NCI-H2196 treated with DMSO at 0.1 percent for 48 hours (cell line): Measurements from ENCODE around the gene LILRA6.
"Not testable (repeated sequence)": the region's sequence is repeated elsewhere in the genome, so short reads cannot be mapped to it uniquely, and the experiment has no call there.

Source experiments
- DNase-seq: peaks from one replicate; lab custom pipeline; 2025; ENCODE audit not compliant: unreplicated experiment; lab: John Stamatoyannopoulos, UW

LILRA6 gene

GRCh38 chr19:54242646-54243045, at the start of gene LILRA6:
Gene LILRA6 (minus strand): TSS chr19:54242790.
- DNase-seq = not testable (repeated sequence)

GRCh38 chr19:54289160-54289559, 46.6 kb upstream of the LILRA6 start:
- DNase-seq = not testable (repeated sequence)

DNA sequence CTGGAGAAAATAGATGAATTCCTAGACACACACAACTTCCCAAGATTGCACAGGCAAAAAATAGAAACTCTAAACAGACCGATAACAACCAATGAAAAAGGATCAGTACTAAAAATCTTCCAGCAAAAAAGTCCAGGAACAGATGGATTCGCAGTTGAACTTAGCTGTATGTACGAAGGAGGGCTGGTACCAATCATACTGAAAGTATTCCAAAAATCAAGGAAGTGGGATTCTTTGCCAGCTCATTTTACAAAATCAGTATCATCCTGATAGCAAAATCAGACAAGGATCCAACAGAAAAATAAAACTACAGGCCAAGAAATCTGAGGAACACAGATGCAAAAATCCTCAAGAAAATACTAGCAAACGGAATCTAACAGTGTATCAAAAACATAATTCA, 44.9 kb upstream of the LILRA6 start:
- DNase-seq = no peak

DNA sequence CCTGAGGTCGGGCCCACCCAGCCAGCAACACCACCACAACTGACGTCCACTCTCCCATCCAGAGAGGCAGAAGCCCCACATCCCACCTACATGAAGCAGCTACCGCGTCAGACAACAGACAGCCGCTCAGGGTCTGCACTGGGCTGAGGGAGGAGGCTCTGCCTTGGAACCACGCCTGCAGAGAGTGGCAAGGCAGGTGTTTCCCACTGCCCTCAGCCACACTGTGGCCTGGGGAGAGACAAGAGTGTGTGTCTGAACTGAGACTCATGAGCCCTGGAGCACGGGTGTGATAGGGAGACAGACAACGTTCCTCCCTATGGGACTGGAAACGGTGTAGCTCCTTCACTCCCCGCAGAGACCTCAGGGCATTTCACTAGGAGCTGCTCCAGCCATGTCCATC, 43.7 kb upstream of the LILRA6 start:
- not testable (repeated sequence) for DNase-seq

DNA sequence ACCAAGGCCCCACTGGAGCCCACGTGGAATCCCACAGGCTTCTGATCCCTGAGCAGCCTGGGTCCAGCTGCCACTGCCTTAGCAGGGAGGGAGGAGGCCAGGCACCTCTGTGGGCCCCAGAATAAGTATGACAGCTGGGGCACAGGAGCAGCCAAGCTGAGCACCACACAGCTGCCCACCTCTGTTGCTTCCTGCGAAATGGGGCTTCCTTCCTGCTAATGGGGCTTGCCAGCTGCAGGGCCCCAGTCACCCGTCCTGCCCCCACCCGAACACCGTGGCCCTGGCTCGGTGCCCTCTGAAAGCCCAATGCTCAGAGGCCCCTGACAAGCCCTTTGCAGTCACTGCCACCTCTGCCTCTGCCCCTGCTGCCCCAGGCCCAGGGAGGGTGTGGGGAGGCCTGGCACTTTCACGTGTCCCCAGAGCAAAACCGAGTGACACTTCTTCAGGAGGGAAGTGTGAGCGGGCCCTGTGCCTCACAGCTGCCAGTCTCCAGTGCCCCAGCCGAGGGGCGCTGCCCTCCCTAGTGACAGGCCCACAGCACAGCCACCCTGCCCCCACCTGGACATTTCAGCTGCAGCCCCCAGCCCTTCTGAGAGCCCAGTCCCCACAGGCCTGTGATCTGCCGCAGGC, 43.0 kb upstream of the LILRA6 start:
- not testable (repeated sequence) for DNase-seq

- no peak for DNase-seq
Observed at GRCh38 chr19:54282686-54283470, 40.3 kb upstream of the LILRA6 start.

GRCh38 chr19:54281729-54282075, 39.1 kb upstream of the LILRA6 start:
- DNase-seq = not testable (repeated sequence)

- DNase-seq = no peak
Observed at GRCh38 chr19:54281007-54281728, 38.6 kb upstream of the LILRA6 start, which contains the start of gene LILRB2. Gene LILRB2 (minus strand): TSS chr19:54281110. CDS start chr19:54280496, 614 bp downstream.

GRCh38 chr19:54280441-54280840, 37.9 kb upstream of the LILRA6 start:
- DNase-seq = not testable (repeated sequence)

DNA sequence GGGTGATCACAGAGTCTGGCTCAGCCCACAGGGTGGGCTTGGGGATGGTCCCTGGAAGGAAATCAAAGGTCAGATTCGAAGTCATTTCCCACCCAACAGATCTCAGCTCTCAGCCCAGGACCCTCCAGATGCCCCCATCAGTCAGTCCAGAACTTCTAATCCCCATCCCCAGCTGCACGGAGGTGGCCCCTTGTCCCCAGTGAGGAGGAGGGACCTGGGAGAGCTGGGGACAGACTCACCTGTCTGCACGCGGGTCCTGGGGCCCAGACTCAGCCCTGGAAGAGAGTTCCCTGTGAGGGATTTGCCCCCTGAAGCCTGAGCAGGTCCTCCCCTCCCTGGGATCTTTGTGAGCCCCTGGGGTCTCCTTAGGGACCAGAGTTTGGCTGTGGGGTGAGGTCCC, 37.4 kb upstream of the LILRA6 start:
- DNase-seq = not testable (repeated sequence)

- no peak for DNase-seq
Observed at GRCh38 chr19:54279406-54279962, 36.9 kb upstream of the LILRA6 start.

DNA sequence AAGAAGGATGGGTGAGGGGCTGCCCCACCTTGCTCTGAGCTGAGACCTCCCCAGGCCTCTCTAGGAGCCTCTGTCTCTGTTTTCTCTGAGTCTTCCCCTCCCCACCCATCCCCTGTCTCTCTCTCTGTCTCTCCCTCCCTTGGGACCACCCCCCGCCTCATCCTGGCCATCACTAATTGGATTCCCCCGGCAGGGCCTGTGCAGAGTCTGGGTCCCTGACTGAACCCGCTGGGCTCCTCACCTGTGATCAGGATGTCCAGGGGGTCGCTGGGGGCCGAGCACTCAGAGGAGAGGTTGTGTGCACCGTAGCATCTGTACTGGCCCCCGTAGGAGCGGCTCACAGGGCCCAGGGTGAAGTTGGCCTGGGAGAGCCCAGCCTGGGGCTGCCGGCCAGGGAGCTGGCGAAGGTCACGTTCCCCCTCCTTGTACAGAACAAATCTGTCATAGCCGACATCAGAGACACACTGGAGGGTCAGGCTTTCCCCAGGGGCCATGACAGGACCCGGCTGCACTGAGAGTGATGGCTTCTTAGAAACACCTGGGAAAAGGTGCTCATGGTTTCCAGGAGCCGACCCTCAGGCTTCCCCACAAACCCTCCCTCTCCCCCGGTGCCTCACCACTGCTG, 36.1 kb upstream of the LILRA6 start:
- DNase-seq = not testable (repeated sequence)

- DNase-seq = not testable (repeated sequence)
Observed at GRCh38 chr19:54278056-54278455, 35.5 kb upstream of the LILRA6 start.

DNA sequence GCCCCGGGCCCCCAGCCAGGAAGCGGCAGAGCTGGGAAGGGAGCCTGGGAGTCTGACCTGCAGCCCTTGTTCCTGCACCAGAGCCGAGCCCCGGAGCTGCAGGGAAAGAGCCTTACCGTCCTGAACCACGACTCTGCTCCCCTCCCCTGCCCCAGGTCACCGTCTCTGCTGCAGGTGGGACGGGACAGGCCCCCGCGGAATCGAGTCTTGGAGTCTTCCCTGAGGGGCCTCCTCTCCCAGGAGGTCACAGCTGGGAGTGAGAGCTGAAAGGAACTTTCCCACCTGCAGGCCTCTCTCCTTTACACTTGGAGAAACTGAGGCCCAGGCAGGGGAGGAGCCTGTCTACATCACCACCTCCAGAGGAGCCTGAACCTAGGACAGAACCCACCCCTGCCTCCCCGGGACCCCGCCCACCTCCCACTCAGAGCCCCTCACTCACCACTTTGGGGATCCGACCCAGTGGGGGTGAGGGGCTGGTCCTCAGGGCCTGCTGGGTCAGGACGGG, 34.6 kb upstream of the LILRA6 start:
- not testable (repeated sequence) for DNase-seq

GRCh38 chr19:54275951-54276350, 33.4 kb upstream of the LILRA6 start:
- DNase-seq = no peak

GRCh38 chr19:54274516-54274915, 31.9 kb upstream of the LILRA6 start:
- DNase-seq = not testable (repeated sequence)

DNA sequence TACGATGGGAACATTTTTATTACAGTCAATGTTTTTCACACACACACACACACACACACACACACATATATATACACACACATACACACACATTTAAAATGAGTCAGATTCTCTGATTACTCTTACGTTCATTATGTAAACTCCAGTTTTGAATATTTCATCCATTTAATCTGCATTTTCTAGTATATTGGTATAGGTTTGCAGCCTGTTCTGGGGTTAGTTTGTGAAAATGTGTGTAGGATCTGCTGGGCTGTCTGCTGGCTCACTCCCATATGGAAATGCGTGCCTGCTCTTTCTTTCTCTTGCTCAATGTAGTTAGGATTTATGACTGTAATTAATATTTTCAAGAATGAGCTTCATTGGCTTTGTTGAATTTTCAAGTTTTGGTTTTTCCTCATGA, 31.2 kb upstream of the LILRA6 start:
- no peak for DNase-seq

GRCh38 chr19:54272181-54272580, 29.6 kb upstream of the LILRA6 start:
- not testable (repeated sequence) for DNase-seq

DNA sequence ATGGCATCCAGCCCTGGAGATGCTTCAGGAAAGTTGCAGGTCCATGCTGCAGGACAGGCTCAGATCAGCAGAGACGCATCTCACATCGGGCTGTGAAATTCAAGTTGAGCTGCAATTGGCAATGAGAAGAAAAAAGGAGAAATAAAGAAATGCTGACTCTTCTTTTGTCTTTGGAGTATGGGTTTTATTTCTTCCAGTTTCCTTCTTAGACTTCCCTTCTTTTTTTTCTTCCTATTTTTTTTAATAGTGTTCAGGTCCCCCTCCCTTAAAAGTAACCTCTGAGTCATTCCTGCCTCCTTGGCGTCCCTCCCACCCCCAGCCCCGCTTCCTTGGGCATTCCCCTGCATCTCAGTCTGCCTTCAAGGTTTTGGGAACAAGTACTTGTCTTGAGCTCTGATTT, 29.0 kb upstream of the LILRA6 start:
- DNase-seq = not testable (repeated sequence)

DNA sequence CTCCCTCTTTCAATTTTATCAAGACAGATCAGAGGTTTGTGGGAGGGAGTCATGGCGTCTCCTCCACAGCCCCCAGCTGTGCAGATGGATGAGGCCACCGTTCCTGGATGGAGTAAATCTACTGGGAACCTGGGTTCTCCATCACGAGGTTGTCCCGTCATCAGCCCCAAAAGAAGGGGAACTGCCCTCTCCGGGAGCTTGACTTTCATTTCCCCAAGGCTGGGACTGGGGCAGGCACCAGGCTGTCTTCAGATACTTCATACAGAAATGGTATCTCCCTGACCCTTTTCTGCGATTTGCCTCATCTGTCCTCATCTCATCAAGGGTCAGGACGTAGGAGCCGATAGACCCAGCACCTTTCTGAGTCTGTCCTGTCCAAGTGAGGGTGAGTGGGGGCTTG, 28.5 kb upstream of the LILRA6 start:
- DNase-seq = no peak

GRCh38 chr19:54268936-54269335, 26.3 kb upstream of the LILRA6 start:
- no peak for DNase-seq
